Measurements from ENCODE around the gene NPL. TPM values are rescaled to one million over a fixed set of nuclear protein-coding genes. Genes with fewer than 3 reads are reported as not detected.

Gene NPL
- total RNA-seq, 1 donor from 2014 or later = 2.1 TPM

DNA sequence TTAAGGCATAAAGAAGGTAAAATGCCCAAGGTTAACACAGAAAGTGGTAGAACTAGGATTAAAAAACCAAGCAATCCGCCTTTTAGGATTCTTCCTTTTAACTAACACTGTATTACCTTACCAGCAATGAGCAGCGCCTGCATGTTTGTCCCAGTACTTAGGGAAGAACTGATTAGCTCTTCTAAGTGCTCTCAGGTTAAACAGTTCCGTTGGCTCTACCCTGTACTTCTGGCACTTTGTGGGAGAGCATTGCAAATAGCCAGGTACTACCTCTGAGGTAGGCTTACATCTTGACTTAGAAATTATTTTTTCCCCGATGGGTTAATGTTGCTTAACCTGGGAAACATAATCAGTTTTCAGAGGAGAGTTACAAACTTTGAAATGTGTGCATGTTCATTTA lies 71.1 kb downstream of the NPL start:
- TF ChIP-seq, protein P1, sequence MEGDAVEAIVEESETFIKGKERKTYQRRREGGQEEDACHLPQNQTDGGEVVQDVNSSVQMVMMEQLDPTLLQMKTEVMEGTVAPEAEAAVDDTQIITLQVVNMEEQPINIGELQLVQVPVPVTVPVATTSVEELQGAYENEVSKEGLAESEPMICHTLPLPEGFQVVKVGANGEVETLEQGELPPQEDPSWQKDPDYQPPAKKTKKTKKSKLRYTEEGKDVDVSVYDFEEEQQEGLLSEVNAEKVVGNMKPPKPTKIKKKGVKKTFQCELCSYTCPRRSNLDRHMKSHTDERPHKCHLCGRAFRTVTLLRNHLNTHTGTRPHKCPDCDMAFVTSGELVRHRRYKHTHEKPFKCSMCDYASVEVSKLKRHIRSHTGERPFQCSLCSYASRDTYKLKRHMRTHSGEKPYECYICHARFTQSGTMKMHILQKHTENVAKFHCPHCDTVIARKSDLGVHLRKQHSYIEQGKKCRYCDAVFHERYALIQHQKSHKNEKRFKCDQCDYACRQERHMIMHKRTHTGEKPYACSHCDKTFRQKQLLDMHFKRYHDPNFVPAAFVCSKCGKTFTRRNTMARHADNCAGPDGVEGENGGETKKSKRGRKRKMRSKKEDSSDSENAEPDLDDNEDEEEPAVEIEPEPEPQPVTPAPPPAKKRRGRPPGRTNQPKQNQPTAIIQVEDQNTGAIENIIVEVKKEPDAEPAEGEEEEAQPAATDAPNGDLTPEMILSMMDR (IDR thresholded peaks at IDR 0.05) = no peak
- no peak for DNase-seq (ENCODE audit: low spot score in 2 of 2)
- no peaks in the 10 kb centered on the region for H3K27me3 ChIP-seq
- no peak overlapping the region for H3K4me3 ChIP-seq
- intact Hi-C loops (cut with DNase I) = no loop called here
- H3K4me1 ChIP-seq = peaks cover 0 to 3% of the 10 kb centered on the region in 2 donors
- H3K9me3 ChIP-seq = no peaks in the 10 kb centered on the region
- no peak overlapping the region for H3K27ac ChIP-seq
- peaks cover 86 to 100% of the 10 kb centered on the region in 2 donors for H3K36me3 ChIP-seq

DNA sequence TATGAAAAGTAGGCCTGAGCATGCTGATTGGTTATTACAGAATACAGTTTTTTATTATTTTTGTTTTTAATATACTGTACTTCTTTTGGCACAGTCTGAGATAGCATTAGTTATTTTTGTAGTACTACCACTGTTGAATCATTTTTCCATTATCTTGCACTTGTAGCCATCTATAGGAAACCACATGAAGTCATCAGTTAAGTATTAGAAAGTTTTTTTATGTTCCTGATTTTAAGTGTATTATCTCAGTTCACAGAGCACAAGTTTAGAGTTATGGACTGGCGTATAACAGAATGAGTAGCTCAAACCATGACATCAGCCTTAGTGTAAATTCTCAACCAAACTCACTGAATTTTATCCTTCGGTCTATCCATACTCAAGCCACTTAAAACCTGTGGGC lies 72.4 kb downstream of the NPL start:
- no peak for DNase-seq (ENCODE audit: low spot score in 2 of 2)
- Histone ChIP-seq H3K9me3 (no peaks in the 10 kb centered on the region), H3K4me3 (no peak overlapping the region), H3K36me3 (peaks cover 83 to 100% of the 10 kb centered on the region in 2 donors), H3K27ac (no peak overlapping the region), H3K27me3 (no peaks in the 10 kb centered on the region), H3K4me1 (no peaks in the 10 kb centered on the region)
- TF ChIP-seq, protein P1 (IDR thresholded peaks at IDR 0.05) = no peak
- intact Hi-C loops (cut with DNase I) = no loop called here

DNA sequence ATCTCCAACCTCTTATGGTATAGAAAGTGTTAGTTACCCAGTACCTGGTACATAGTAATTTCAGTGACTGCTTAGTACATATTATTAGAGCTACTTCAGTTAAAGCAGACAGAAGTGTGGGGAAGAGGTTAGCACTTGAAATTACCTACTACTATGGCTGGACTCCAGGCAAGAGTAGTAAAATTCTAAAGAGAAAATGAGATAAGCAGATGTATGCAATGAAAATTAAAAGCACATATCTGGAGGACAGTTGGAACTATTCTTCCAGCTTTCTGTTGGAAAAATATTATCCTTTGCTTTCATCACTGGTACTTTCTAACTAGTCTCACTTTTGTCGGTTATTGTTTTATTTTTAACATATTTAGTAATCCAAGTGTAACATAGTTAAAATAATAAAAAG lies 73.3 kb downstream of the NPL start:
- no peak overlapping the region for H3K27ac ChIP-seq
- no peaks in the 10 kb centered on the region for H3K9me3 ChIP-seq
- no peaks in the 10 kb centered on the region for H3K27me3 ChIP-seq
- intact Hi-C loops (cut with DNase I) = no loop called here
- H3K36me3 ChIP-seq = peaks cover 83 to 100% of the 10 kb centered on the region in 2 donors
- TF ChIP-seq, protein P1 (IDR thresholded peaks at IDR 0.05) = no peak
- no peaks in the 10 kb centered on the region for H3K4me1 ChIP-seq
- H3K4me3 ChIP-seq = no peak overlapping the region
- no peak for DNase-seq (ENCODE audit: low spot score in 2 of 2)

DNA sequence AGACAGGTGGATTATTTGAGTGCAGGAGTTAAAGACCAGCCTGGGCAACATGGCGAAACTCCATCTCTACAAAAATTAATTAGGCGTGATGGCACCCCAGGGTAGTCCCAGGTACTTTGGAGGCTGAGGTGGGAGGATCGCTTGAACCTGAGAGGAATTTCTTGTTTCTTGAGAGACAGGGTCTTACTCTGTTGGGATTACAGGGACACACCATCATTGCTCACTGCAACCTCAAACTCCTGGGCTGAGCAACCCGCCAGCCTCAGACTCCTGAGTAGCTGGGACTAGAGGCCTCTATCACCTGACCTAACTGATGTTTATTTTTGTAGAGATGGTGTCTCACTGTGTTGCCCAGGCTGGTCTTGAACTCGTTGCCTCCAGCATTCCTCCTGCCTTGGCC lies 74.4 kb downstream of the NPL start:
- H3K36me3 ChIP-seq = peaks cover 82 to 100% of the 10 kb centered on the region in 2 donors

DNA sequence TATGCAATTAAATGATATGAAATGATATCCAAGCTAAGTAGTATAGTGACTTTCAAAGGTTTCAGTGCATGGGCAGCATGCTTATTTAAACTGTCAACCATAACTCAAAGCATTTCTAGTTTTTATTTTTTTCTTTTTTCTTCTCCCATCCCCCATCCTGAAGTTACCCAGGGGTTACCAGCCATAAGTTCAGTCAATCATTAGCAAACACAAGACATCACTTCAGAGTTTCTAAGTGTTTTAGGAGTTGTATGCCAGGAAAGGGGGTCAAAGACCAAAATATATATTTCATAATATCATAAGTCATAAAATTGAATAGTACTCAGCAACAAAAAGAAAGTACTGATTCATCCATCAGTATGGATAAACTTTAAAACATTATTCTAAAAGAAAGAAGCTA lies 78.3 kb downstream of the NPL start:
- Histone ChIP-seq H3K4me1 (no peaks in the 10 kb centered on the region), H3K36me3 (peaks cover 81 to 100% of the 10 kb centered on the region in 2 donors), H3K27ac (no peak overlapping the region), H3K27me3 (no peaks in the 10 kb centered on the region), H3K4me3 (no peak overlapping the region), H3K9me3 (no peaks in the 10 kb centered on the region)
- intact Hi-C loops (cut with DNase I) = no loop called here
- TF ChIP-seq, protein P1 (IDR thresholded peaks at IDR 0.05) = no peak
- no peak for DNase-seq (ENCODE audit: low spot score in 2 of 2)

More for the DNA sequence above, 74.4 kb downstream of the NPL start:
- Histone ChIP-seq H3K9me3 (no peaks in the 10 kb centered on the region), H3K27me3 (no peaks in the 10 kb centered on the region), H3K4me3 (no peak overlapping the region), H3K27ac (no peak overlapping the region), H3K4me1 (no peaks in the 10 kb centered on the region)
- DNase-seq (ENCODE audit: low spot score in 2 of 2) = no peak
- TF ChIP-seq, protein P1 (IDR thresholded peaks at IDR 0.05) = no peak
- intact Hi-C loops (cut with DNase I) = no loop called here

DNA sequence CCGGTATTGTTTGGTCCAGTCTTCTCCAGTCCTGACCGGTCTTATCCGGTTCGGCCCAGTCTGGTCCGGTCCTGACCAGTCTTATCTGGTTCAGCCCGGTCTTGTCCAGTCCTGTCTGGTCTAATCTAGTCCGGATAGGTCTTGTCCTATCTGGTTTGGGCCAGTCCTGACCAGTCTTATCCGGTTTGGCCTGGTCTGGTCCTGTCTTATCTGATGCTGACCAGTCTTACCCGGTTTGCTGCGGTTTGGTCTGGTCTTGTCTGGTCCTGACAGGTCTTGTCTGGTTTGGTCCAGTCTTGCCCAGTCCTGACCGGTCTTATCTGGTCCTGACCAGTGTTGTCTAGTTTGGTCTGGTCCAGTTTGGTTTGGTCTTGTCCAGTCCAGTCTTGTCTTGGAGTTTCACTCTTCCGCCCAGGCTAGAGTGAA lies 79.7 kb downstream of the NPL start:
- H3K4me3 ChIP-seq = no peak overlapping the region
- no peaks in the 10 kb centered on the region for H3K4me1 ChIP-seq
- no peaks in the 10 kb centered on the region for H3K27me3 ChIP-seq
- no peaks in the 10 kb centered on the region for H3K9me3 ChIP-seq
- H3K36me3 ChIP-seq = peaks cover 88 to 100% of the 10 kb centered on the region in 2 donors
- no peak overlapping the region for H3K27ac ChIP-seq
- intact Hi-C loops (cut with DNase I) = no loop called here
- no peak for DNase-seq (ENCODE audit: low spot score in 2 of 2)
- TF ChIP-seq, protein P1 (IDR thresholded peaks at IDR 0.05) = no peak

Measured in ascending aorta (tissue), 2 donors.